GM21390 (cell line): ENCODE results near the gene C19orf53.

ENCODE experiments used
- ATAC-seq: cut with Tn5 transposase; IDR thresholded peaks from one replicate; pipeline ENCODE4 v1.9.1; 2021; ENCODE audit not compliant: unreplicated experiment

Gene C19orf53

DNA sequence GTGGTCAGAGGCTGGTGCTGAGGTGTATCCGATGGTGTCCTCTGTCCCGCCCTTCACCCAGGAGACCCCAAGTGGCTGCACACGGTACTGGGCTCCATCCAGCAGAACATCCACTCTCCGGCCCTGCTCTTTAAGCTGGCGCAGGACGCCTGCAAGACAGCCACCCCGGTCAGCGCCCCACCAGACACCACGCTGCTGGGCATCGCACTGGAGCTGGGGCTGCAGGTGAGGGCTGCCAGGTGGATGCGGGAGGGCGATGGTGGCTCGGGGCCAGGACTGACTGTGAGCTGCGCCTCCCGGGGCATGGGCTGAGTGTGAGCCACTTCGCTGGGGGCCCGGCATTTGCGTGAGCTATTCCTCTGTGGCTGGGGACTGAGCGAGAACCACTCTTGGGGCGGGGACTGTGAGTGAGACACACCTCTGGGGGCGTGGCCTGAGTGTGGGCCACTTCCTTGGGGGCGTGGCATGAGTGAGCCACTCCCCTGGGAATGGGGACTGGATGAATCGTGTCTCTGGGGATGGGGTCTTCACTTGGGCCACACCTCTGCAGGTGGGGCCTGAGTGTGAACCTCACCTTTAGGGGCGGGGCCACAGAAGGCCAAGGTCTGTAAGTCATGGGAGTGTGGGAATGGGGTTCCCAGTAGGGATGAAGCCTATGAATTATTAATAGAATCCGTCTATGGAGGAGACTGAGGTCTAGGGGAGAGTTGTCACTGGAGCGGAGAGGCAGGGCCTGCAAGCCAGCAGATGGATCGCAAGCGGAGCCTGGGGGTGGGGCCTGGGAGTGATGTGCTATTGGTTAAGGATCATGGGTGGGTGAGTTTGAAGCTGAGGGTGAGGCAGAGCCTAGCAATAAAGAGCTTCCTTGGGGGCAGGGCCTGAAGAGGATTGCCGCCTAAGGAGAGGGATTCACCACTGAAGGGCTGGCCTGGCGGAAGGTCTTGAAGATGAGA lies 51.5 kb downstream of the C19orf53 start:
- no peak for ATAC-seq

DNA sequence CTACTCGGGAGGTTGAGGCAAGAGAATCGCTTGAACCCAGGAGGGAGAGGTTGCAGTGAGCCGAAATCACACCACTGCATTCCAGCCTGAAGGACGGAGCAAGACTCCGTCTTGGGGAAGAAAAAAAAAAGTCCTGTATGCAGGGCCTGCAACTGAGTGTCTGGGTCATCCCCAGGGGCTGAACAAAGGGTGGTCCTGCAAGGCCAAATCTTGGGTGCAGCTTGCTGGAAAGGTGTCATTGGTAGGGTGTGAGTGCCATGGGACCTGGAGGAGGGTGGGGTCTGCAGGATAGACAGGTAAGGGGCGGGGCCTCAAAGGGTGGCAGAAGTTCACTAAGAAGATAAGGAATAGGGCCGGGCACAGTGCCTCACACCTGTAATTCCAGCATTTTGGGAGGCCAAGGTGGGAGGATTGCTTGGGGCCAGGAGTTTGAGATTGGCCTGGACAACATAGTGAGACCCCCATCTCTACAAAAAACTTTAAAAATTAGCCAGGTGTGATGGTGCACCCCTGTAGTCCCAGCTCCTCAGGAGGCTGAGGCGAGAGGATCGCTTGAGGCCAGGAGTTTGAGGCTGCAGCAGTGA lies 52.5 kb downstream of the C19orf53 start:
- ATAC-seq, result no peak

DNA sequence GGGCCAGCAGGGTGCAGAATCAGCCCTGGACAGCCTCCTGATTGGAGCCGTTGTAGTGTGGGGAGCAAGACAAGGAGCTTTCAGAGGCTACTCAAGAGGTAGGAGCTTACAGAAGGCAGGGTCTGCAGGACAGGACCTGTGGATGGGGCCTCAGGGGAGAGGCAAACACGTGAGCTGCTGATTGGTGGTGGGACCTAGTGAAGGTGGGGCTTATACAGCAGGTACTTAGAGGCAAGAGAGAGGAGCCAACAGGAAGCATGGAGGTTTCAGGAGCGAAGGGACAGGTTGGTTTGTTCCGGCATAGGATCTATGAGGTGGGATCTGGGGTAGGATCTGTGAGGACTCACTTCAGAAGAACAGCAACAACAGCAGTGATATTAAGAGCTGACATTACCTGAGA lies 53.4 kb downstream of the C19orf53 start:
- ATAC-seq, result no peak
